Esophagus muscularis mucosa (tissue), 4 donors: ENCODE data around the gene KIAA0513. TPM values are rescaled to one million over a fixed set of nuclear protein-coding genes. Genes with fewer than 3 reads are reported as not detected.

Source experiments
- DNase-seq: peaks from one replicate; pipeline ENCODE4 v3.0.0-alpha.2; 2017; ENCODE audit errors: extremely low spot score
- H3K27ac ChIP-seq, 4 donors: fragments of 200-600 bp; sonication (generic); replicated peaks in 1 of 4; 1 replicate in 3 of 4; 2 replicates in 1 of 4; pipeline ENCODE4 v1.5.1; 2016 to 2019; ENCODE audit warnings: mild to moderate bottlenecking in 1 of 4
- H3K27me3 ChIP-seq, 4 donors: fragments of 200-600 bp; sonication (generic); one replicate each; pipeline versions ENCODE4 v1.5.1 to v1.6.0; 2016 to 2019
- H3K36me3 ChIP-seq, 4 donors: fragments of 200-600 bp; sonication (generic); one replicate each; pipeline ENCODE4 v1.5.1; 2016 to 2019
- H3K4me1 ChIP-seq, 4 donors: fragments of 200-600 bp; sonication (generic); one replicate each; pipeline ENCODE4 v1.5.1; 2016 to 2019
- H3K4me3 ChIP-seq, 4 donors: fragments of 200-600 bp; sonication (generic); 1 replicate in 2 of 4; 2 replicates in 2 of 4; pipeline ENCODE4 v1.5.1; 2016 to 2019; ENCODE audit warnings: mild to moderate bottlenecking in 4 of 4, moderate library complexity in 1 of 4
- H3K9me3 ChIP-seq, 4 donors: fragments of 200-600 bp; sonication (generic); 1 replicate in 3 of 4; 2 replicates in 1 of 4; pipeline ENCODE4 v1.5.1; 2016 to 2019
- EP300 ChIP-seq: sonication (generic); formaldehyde crosslinking; IDR thresholded peaks from one replicate; pipeline ENCODE4 v1.6.1; 2017; ENCODE audit warnings: antibody characterized with exemption
- POLR2A ChIP-seq: fragments of 450-650 bp; IDR thresholded peaks from one replicate; pipeline ENCODE4 v1.6.1; 2017; ENCODE audit warnings: antibody characterized with exemption, moderate library complexity, mild to moderate bottlenecking, low read depth
- POLR2AphosphoS5 ChIP-seq, 2 donors: sonication (generic); formaldehyde crosslinking; IDR thresholded peaks; one replicate each; pipeline ENCODE4 v1.6.1; 2017; ENCODE audit warnings: antibody characterized with exemption in 2 of 2
- WGBS: methylation state at CpG from one replicate; pipeline ENCODE4 v1.1.5; 2018; 5-methylcytosine and 5-hydroxymethylcytosine counted together
- intact Hi-C: fragments of 100-400 bp; cut with DNase I; formaldehyde crosslinking; loops from one replicate; pipeline ENCODE4 v1.15.1; 2023
- total RNA-seq, 4 donors: library from RNA; depleted of rRNA; stranded (reverse); fragments of >200 nt; gene quantifications; one replicate each; pipeline versions ENCODE4 v1.1.0 to v1.2.1, GENCODE V29; 2016
- TF ChIP-seq, protein P1 (sequence below), 3 experiments: fragments of 200-600 bp in 2 of 3; fragments of 450-650 bp in 1 of 3; sonication (generic) in 2 of 3; IDR thresholded peaks; one replicate each; pipeline ENCODE4 v1.5.1; 2017 to 2019; ENCODE audit warnings: antibody characterized with exemption in 3 of 3, mild to moderate bottlenecking in 2 of 3, moderate library complexity in 1 of 3

The KIAA0513 gene
- total RNA-seq, 4 donors from 2014 or later = 16.4 to 28.8 (median 23.4) TPM

DNA sequence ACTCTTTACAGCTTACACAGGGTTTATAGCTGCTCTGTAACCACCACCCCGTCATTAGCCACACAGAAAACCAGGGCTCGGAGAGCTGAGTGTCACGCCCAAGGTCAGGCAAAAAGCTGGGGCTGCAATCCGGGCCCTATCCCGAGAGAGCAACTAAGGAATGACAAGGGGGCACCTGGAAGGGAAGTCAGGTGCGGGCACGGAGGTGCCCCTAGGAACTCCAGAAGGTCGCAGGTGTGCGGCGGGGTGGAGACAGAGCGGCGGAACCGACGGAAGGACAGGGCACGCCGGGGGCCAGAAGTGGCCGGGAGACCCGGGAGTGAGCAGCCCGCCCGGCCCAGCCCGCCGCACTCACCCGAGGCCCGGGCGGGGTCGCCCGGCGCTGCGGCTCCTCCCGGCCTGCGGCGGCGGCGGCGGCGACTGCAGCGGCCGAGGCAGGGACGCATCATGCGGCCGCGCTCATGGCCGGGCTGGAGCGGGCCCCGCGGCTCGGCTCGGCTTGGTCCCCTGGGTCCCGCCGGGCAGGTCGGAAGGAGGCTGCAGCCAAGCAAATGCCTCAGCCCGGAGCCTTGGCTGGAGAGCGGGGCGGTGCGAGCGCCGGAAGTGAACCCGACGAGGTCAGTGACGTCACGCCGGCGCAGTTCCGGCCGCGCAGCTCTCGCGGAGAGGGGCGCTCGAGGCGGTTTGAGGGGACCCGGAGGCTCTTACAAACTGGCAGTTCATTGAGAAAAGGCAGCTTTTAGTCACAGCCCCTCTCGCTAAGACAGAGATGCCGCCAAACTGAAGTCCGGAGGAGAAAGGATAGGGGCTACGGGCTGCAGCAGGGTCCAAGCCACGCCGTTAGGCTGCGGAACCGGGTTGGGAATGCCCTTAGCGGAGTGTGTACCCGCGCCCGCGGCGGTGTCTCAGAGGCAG, 16.4 kb upstream of the KIAA0513 start, which contains the start of gene ZDHHC7:
TSS of gene ZDHHC7 (minus strand) at position 605 of the 915 bp plus-strand sequence. CDS start 20,917 bp downstream, outside the sequence.
- no peaks in the 10 kb centered on the region for H3K9me3 ChIP-seq
- intact Hi-C loops = no loop called here
- no peaks in the 10 kb centered on the region for H3K36me3 ChIP-seq
- H3K27ac ChIP-seq = peak within 1 kb of the TSS; percentile 95 to 98 (median 97)
- DNase-seq = no peak
- H3K4me1 ChIP-seq = peaks cover 42 to 58% (median 52%) of the 10 kb centered on the region in 4 donors
- TF ChIP-seq POLR2A = peak; percentile 91
- peak; percentile 93 to 99 for TF ChIP-seq POLR2AphosphoS5 (IDR thresholded peaks at IDR 0.05)
- TF ChIP-seq, protein P1, sequence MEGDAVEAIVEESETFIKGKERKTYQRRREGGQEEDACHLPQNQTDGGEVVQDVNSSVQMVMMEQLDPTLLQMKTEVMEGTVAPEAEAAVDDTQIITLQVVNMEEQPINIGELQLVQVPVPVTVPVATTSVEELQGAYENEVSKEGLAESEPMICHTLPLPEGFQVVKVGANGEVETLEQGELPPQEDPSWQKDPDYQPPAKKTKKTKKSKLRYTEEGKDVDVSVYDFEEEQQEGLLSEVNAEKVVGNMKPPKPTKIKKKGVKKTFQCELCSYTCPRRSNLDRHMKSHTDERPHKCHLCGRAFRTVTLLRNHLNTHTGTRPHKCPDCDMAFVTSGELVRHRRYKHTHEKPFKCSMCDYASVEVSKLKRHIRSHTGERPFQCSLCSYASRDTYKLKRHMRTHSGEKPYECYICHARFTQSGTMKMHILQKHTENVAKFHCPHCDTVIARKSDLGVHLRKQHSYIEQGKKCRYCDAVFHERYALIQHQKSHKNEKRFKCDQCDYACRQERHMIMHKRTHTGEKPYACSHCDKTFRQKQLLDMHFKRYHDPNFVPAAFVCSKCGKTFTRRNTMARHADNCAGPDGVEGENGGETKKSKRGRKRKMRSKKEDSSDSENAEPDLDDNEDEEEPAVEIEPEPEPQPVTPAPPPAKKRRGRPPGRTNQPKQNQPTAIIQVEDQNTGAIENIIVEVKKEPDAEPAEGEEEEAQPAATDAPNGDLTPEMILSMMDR (IDR thresholded peaks at IDR 0.05) = peak in 1 of 3 experiments; percentile 13
- TF ChIP-seq EP300 = no peak
- 0% methylated on average over 29 of the region's 86 CpGs for WGBS
- peak within 1 kb of the TSS; percentile 71 to 98 (median 86) for H3K4me3 ChIP-seq
- no peaks in the 10 kb centered on the region for H3K27me3 ChIP-seq

DNA sequence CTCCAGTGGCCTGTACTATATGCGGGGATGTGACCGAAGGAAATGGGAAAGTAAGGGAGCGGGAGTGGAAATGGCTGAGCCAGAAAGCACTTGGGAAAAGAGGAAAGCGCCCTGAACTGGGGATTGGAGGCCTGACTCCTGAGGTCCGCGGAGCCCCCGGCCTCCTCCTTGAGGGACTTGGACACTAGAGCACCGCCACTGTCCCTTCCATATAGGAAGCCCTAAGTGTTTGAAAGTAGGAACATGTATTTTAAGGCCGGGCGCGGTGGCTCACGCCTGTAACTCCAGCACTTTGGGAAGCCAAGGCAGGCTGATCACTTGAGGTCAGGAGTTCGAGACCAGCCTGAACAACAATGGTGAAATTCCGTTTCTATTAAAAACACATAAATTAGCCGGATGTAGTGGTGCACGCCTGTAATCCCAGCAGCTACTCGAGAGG, 15.7 kb upstream of the KIAA0513 start:
- no peak for DNase-seq
- TF ChIP-seq, protein P1 (IDR thresholded peaks at IDR 0.05) = no peak
- TF ChIP-seq POLR2AphosphoS5 (IDR thresholded peaks at IDR 0.05) (no peak), POLR2A (no peak), EP300 (no peak)
- H3K27ac ChIP-seq = peak overlapping the region; percentile 95 to 98 (median 97)
- H3K36me3 ChIP-seq = no peaks in the 10 kb centered on the region
- intact Hi-C loops = no loop called here
- H3K27me3 ChIP-seq = no peaks in the 10 kb centered on the region
- peak overlapping the region; percentile 71 to 98 (median 86) for H3K4me3 ChIP-seq
- 14% methylated on average over 17 of the region's 17 CpGs for WGBS
- H3K9me3 ChIP-seq = no peaks in the 10 kb centered on the region
- H3K4me1 ChIP-seq = peaks cover 38 to 52% (median 45%) of the 10 kb centered on the region in 4 donors

DNA sequence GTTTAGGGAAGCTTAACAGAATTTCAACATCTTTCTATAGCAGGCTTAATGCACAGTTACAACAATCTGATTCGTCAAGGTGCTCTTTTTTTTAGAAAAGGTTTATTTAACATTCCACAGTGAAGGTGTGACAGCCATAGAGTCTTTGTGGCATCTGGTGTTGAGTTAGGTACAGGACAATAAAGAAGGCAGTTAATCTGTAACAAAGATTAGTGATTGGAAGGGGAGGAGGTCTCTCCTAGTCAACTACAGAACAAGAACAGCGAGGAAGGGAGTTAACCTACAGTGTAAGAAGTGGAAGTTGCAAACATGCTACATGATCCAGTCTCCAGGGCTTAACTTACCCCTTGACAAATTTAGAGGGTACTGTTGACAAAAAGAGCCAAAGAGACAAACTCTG, 13.3 kb upstream of the KIAA0513 start:
- no peak for DNase-seq
- intact Hi-C loops = no loop called here
- 88% methylated on average over 2 of the region's 2 CpGs for WGBS
- H3K27me3 ChIP-seq = no peaks in the 10 kb centered on the region
- H3K9me3 ChIP-seq = no peaks in the 10 kb centered on the region
- H3K27ac ChIP-seq = no peak overlapping the region
- H3K4me3 ChIP-seq = no peak overlapping the region
- H3K4me1 ChIP-seq = peaks cover 17 to 30% (median 22%) of the 10 kb centered on the region in 4 donors
- TF ChIP-seq POLR2AphosphoS5 (IDR thresholded peaks at IDR 0.05) (no peak), POLR2A (no peak), EP300 (no peak)
- TF ChIP-seq, protein P1 (IDR thresholded peaks at IDR 0.05) = no peak
- H3K36me3 ChIP-seq = no peaks in the 10 kb centered on the region

DNA sequence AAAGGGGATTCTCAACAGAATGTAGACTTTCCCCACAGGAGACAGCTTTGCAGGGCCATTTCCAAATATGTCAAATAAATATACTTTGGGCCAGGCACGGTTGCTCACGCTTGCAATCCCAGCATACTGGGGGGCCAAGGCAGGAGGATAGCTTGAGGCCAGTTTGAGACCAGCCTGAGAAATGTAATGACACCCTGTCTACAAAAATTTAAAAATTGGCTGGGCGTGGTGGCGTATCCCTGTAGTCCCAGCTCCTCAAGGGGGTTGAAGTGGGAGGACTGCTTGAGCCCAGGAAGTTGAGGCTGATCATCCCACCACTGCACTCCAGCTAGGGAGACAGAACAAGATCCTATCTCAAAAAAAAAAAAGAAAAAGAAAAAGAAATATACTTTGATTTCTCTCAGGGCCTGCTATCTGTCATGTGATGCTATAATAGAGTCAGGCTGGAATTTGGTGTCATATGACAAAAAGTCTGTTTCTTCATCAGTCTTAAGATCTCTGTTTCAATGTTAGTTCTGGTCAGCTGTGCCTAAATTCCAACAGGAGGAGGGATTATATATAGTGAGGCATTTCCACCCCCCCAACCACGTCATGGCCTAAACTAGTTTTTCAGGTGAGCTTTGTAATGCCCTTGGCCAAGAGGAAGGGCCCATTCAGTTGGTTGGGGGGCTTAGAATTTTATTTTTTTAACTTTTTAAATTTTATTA, 12.0 kb upstream of the KIAA0513 start:
- TF ChIP-seq, protein P1 (IDR thresholded peaks at IDR 0.05) = no peak
- TF ChIP-seq POLR2AphosphoS5 (IDR thresholded peaks at IDR 0.05) = no peak
- no peak for TF ChIP-seq POLR2A
- no peak for TF ChIP-seq EP300
- DNase-seq = no peak
- H3K9me3 ChIP-seq = no peaks in the 10 kb centered on the region
- peaks cover 5 to 26% (median 18%) of the 10 kb centered on the region in 4 donors for H3K4me1 ChIP-seq
- no peak overlapping the region for H3K4me3 ChIP-seq
- intact Hi-C loops = no loop called here
- no peak overlapping the region for H3K27ac ChIP-seq
- no peaks in the 10 kb centered on the region for H3K36me3 ChIP-seq
- no peaks in the 10 kb centered on the region for H3K27me3 ChIP-seq
- 88% methylated on average over 5 of the region's 5 CpGs for WGBS
